C4-2B (cell line): Measurements from ENCODE around the gene ERGIC1.

Experiments used
- ZFX ChIP-seq: fragments of 450-650 bp; IDR thresholded peaks from 2 replicates; pipeline ENCODE4 v1.6.1; 2017
- TF ChIP-seq, protein P1 (sequence below): fragments of 450-650 bp; conservative IDR thresholded peaks from 2 replicates; pipeline ENCODE4 v1.5.1; 2017; ENCODE audit warnings: mild to moderate bottlenecking

DNA sequence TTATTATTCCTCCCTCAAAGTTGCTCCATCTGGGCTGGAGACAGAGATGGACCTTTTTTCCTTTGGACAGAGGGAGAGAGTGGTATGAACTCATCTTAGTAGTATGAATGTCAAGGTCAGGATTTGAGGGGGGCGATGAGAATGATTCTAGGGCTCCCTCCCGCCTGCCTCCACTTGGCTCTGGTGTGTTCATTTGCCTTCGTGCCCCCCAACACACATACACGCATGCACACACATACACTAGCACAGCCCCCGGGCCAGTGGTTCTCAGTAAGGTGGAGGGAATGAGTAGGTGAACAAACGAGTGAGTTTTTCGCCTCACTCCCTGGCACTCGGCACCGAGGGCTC, 44.5 kb downstream of the ERGIC1 start:
- TF ChIP-seq, protein P1, sequence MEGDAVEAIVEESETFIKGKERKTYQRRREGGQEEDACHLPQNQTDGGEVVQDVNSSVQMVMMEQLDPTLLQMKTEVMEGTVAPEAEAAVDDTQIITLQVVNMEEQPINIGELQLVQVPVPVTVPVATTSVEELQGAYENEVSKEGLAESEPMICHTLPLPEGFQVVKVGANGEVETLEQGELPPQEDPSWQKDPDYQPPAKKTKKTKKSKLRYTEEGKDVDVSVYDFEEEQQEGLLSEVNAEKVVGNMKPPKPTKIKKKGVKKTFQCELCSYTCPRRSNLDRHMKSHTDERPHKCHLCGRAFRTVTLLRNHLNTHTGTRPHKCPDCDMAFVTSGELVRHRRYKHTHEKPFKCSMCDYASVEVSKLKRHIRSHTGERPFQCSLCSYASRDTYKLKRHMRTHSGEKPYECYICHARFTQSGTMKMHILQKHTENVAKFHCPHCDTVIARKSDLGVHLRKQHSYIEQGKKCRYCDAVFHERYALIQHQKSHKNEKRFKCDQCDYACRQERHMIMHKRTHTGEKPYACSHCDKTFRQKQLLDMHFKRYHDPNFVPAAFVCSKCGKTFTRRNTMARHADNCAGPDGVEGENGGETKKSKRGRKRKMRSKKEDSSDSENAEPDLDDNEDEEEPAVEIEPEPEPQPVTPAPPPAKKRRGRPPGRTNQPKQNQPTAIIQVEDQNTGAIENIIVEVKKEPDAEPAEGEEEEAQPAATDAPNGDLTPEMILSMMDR, result no peak
- TF ChIP-seq ZFX, result no peak
